ENCODE measurements around the gene SPATA9. TPM values are rescaled to one million over a fixed set of nuclear protein-coding genes. Genes with fewer than 3 reads are reported as not detected.

The SPATA9 gene
- total and polyA plus RNA-seq, 2 of the 8 experiments (the other 6 are each of a cell fraction or from before 2014, with no cell fraction given): not detected

- Histone ChIP-seq H3K14ac (ENCODE audit: insufficient read length) (no peak overlapping the region), H3K18ac (ENCODE audit: extremely low read depth, low read length) (no peak overlapping the region), H2BK120ac (replicated peaks; ENCODE audit: low read depth, low read length) (no peak overlapping the region), H3K4ac (replicated peaks; ENCODE audit: insufficient read length, low read depth, low read length) (no peak overlapping the region), H4K20me1 (replicated peaks in 1 of 2; ENCODE audit: control insufficient read depth in 1 of 2, insufficient read depth in 2 of 2, low read length in 2 of 2) (no peaks in the 10 kb centered on the region), H4K8ac (ENCODE audit: extremely low read depth, insufficient read depth, low read length) (no peak overlapping the region), H2AFZ (ENCODE audit: low read length) (no peak overlapping the region), H2BK15ac (ENCODE audit: low read length) (no peak overlapping the region), H3K36me3 (ENCODE audit: control insufficient read depth in 2 of 4, insufficient read depth in 4 of 4, low read length in 3 of 4) (no peaks in the 10 kb centered on the region), H3K56ac (replicated peaks; ENCODE audit: insufficient read length, low read depth, low read length) (no peak overlapping the region), H4K5ac (ENCODE audit: insufficient read length, low read depth, low read length) (no peak overlapping the region), H2AK5ac (ENCODE audit: low read depth, low read length) (no peak overlapping the region), H3K23ac (ENCODE audit: insufficient read length) (no peak overlapping the region), H2BK12ac (ENCODE audit: low read depth, low read length) (no peak overlapping the region), H3K27me3 (replicated peaks in 1 of 4; ENCODE audit: control insufficient read depth in 3 of 4, extremely low read depth in 1 of 4, insufficient read depth in 3 of 4, low read length in 3 of 4) (peaks cover 0 to 13% (median 5%) of the 10 kb centered on the region in 4 experiments; a peak in 5 of 7 replicates), H3K4me1 (replicated peaks in 1 of 4; ENCODE audit: control insufficient read depth in 3 of 4, insufficient read depth in 4 of 4, low read length in 3 of 4) (0 out of 7 replicates have a peak, but pooled peaks cover 0 to under 1% (median 0%) of the 10 kb centered on the region in 4 experiments), H3K27ac (ENCODE audit: low read depth, low read length) (no peak overlapping the region), H4K91ac (replicated peaks; ENCODE audit: insufficient read length, low read length) (no peak overlapping the region), H3K9me3 (ENCODE audit: insufficient read depth in 2 of 2, low read depth in 1 of 2, low read length in 1 of 2) (peaks cover 13 to 20% of the 10 kb centered on the region in 2 experiments), H2BK5ac (ENCODE audit: low read depth, low read length) (no peak overlapping the region), H3K79me1 (ENCODE audit: low read depth, low read length) (no peaks in the 10 kb centered on the region), H3K23me2 (ENCODE audit: low read depth, low read length) (no peaks in the 10 kb centered on the region), H3K4me2 (ENCODE audit: insufficient read depth in 1 of 2, low read depth in 2 of 2, low read length in 2 of 2) (no peak overlapping the region), H3K9ac (replicated peaks in 1 of 4; ENCODE audit: extremely low read depth in 1 of 4, low read depth in 3 of 4, low read length in 3 of 4) (no peak overlapping the region), H3K4me3 (ENCODE audit: extremely low read depth in 1 of 4, insufficient read depth in 2 of 4, low read depth in 3 of 4, low read length in 4 of 4) (no peak overlapping the region), H2BK20ac (ENCODE audit: low read length) (no peak overlapping the region), H3K79me2 (ENCODE audit: control insufficient read depth in 1 of 2, insufficient read depth in 2 of 2, low read length in 2 of 2) (no peaks in the 10 kb centered on the region)
- ChIA-PET CTCF (ENCODE audit: partially characterized antibody) (no interaction called here), POLR2A (ENCODE audit: partially characterized antibody) (no interaction called here)
- no peak for FAIRE-seq
- 86% methylated on average over 1 of the region's 1 CpG; no CpG with 5 or more reads in 1 of the 2 experiments for WGBS, 2 experiments (ENCODE audit: extremely low coverage in 1 of 2, insufficient coverage in 1 of 2, insufficient read length in 1 of 2, insufficient replicate concordance in 2 of 2, low coverage in 1 of 2, low lambda C conversion rate in 2 of 2, missing lambda C conversion rate in 1 of 2)
- no peak for DNase-seq (ENCODE audit: low read depth in 1 of 2, low spot score in 2 of 2)
These were observed 56.1 kb downstream of the SPATA9 start for GRCh38 chr5:95626701-95627100.
